Stimulated activated CD8-positive, alpha-beta memory T cell treated with anti-CD3 and anti-CD28 coated beads, Interleukin-7, amount 100 ng/mL, for 48 hours (primary cell): ENCODE measurements around the gene UNC93B1.

Experiments
- DNase-seq, 2 donors: peaks; one replicate each; pipeline ENCODE4 v3.0.0-alpha.2; 2020; ENCODE audit warnings: low read depth in 1 of 2; ENCODE audit errors: extremely low read depth in 1 of 2

The UNC93B1 gene

DNA sequence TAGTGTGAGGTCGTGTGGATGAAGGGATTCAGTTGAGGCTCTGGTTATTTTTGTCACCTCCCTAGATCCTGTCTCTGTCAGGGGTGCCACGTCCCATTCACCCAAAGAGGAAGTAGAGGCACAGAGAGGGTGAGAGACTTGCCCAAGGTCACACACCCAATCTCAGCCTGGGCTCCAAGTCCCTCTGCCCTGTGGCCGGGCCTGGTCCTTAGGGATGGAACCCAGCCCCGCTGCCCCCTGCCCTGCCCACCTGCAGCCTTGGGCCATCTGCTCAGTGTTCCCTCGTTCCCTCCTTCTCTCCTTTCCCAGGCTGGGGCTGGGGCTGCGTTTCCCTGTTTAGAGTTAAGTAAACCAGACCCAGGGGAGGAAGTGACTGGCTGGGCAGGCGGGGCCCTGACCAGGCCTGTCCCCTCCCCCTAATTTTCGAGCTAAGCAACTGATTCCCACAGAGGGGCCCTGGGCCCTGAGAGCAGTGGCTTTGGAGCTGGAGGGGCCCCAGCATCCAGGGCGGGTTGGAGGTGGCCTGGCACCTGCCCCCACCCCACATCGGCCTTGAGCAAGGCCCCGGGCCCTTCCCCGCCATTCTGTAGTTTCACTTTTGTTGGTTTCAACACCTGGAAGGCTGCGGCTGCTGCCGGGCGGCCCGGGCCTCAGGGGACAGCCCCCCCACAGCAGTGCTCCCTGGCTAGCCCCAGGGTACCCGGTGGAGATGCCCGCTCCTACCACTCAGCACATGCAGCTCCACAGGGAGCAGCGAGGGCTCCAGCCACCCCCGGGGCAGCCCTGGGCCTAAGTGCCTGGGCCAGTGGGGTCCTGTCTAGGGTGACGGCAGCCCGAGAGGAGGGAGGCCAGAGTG lies 36.4 kb upstream of the UNC93B1 start:
- DNase-seq = peak in 1 of 2 donors; percentile 29

DNA sequence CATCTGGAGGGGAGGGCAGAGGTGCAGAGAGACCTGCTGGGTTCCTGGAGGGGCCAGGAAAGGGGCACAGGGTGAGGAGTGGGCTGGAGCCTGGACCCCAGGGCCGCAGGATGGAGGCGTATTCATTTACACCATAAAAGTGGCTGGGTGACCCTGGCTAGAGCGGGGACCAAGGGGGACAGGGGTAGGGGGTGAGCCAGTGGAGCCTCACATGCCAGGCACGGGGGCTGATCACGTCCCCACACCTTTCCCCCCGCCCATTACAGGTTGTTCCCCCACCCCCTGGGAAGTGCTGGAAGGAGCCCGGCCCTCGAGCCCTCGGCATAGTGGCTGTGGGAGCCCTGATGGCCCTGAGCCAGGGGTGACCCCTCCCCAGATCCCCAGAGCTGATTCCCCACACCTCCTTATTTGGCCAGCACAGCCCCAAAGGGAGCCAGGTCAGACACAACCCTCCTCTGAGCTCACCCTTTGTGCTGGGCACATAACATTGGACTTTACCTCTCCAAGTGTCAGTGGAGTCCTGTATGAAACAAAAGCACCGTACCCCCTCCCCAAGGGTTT lies 35.7 kb upstream of the UNC93B1 start:
- DNase-seq = no peak

DNA sequence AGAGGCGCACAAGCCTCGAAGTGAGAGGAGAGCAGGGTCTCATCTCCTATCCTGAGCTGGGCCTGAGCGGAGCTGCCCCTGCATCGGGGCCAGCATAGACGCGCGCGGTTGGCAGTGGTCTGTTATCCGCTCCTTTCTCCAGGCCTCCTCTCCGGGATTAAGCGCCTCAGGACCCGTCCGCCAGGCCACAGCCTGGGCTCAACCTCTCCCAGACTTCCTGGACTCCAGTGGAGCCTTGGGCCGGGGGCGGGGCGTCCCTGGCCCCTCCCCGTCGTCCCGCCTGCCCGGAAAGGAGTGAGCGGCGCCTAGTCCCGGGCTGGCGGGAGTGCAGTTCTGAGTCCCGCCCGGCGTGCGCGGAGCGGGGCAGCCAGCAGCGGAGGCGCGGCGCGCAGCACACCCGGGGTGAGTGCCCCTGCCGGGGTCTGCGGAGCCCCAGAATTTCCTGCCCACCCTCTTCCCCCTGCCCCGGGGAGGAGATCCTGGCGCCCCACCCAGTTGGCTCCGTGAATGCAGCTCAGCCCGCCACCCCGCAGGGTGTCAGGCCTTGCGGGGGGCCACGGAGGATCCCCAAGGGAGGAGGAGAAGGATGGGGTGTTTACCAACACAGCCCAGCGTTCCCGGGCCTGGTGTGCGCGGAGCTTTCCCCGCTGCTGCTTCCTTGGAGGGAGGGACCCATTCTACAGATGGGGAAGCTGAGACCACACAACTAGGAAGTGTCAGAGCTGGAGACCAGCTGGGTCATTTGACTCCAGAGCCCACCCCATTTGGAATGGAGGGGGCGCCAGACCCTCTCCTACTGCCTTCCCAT lies 35.0 kb upstream of the UNC93B1 start, which contains the start of gene TCIRG1:
Gene TCIRG1, plus strand, starts transcription at position 308 of the 808 bp plus-strand sequence. CDS start 2,247 bp downstream, outside the sequence.
- DNase-seq = peak; percentile 42 to 55

DNA sequence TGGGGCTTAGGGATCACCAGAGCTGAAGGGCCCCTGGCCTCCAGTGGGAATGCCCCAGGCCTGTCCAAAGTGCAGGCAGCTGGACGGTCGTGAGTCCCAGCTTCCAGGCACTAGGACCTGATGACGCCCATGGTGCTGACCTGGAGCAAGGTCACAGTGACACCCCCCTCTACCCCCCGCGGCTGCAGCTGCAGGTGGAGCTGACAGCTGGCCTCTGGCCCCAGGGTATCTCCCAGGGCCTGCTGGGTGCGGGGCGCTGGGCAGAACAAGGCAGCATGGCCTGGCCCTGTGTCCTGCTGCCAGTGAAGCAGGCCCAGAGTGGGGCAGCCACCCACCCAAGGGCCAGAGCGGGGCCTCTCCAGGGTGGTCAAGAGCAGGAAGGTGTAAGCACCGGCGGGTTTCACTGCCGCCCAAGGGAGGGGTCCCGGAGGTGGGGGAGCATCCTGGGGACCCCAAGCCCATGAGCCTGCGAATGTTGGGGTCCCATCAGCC lies 34.4 kb upstream of the UNC93B1 start:
- no peak for DNase-seq

DNA sequence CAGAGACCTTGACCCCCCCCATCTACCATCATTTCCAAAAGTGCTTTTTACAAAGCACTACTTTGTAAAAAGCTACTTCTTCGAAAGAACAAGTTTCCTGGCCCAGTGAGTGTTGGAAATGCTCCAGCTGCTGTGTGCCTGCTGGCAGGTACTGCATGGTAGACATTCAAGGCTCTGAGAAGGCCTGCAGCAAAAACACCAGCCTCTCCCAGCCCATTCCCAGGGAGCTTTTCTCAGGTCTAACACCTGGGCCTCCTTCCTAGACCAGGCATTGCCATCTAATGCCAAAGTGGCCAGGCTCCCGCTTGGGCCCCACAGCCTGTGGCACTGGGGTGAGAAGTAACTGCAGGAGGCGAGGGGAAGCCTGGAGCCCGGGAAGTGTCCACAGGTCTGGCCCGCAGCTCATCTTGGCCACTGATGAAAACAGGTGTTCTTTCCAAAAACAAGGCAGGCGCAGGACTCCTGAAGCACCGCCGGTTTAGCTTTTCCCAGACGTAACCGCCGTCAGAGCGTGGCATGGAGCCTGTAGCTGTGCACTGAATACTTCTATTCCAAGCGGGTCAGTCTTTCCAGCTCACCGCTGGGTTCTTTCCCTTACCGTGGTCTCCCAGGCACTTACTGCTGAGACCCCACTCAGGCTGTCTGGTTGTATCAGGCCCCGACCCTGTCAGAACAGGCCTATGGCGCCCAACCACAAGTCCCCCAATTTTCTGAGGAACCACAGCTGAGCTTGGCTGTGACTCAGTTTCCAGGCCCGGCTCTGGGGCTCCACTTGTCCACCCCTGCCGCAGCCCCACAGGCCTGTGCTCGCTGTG lies 33.7 kb upstream of the UNC93B1 start:
- DNase-seq = no peak

DNA sequence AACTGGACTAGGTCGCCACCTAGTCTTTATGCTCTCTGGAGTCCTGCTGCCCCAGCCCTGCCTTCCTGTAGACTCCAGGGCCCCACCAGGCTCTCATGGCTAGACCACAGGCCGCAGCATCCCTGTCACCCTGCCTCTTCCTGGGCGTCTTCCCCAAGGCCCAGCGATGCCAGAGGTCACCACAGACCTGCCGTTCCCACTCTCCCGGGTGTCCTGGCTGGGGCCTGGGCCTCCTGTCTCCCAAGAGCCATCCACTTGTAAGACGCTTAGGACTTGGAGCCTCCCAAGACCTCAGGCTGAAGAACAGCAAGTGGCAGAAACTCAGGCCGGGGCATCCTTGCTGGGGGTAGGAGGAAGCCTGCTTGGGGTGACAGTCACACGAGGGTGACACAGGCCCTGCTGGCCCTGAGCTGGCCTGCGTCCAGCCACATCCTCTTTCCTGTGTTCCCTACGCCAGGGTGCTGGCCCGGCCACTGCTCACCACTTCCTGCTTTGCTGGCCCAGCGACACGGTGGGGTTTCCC lies 32.9 kb upstream of the UNC93B1 start:
- DNase-seq = peak in 1 of 2 donors; percentile 26

DNA sequence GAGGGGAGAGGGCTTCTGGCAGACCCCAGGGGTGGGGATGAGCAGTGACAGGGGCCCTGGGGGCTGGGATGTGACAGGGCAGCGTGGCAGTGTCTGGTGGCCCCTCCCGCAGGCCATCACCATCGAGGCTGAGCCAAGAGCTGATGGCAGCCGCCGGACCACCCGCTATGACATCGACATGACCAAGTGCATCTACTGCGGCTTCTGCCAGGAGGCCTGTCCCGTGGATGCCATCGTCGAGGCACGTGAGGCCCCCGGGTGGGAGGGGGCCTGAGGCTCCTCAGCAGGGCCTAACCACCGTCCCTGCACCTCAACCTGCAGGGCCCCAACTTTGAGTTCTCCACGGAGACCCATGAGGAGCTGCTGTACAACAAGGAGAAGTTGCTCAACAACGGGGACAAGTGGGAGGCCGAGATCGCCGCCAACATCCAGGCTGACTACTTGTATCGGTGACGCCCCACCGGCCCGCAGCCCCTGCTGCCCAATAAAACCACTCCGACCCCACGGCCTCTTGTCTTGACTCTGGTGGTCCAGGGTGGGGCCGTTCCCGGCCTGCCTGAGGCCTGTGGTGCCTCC lies 32.3 kb upstream of the UNC93B1 start:
- no peak for DNase-seq

DNA sequence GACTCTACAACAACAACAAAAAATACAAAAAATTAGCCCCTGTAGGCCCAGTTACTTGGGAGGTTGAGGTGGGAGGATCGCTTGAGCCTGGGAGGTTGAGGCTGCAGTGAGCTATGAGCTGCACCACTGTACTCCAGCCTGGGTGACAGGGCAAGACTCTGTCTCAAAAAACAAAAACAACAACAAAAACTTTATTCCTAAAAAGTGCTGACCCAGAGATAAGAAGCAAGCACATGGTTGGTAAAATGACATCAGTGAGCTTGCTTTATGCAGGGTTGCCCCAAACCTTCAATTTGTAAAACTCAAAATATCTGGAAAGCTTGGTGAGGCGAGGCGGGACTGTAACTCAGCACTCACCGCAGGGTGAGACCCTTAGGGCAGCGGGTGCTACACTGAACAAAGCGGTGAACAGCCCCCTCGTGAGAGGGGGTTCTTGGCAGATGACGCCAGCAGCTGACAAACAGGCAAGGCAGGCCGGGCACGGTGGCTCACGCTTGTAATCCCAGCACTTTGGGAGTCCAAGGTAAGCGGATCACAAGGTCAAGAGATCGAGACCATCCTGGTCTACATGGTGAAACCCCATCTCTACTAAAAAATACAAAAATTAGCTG lies 31.5 kb upstream of the UNC93B1 start:
- no peak for DNase-seq

DNA sequence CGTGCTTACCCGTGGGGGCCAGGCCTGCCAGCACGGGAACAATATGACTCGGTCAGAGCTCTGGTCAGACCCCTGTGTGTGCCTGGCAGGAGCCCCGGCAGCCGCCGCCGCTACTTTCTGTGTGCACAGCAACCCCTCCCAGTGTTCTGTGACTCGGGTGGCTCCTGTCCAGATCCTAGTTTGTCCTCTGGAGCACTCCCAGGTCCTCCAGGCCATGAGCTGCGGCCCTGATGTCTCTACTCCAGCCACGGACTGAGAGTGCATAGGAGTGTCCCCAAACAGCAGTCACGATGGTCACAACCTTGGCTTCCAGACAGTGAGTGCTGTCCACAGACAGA lies 29.8 kb upstream of the UNC93B1 start:
- DNase-seq = no peak

DNA sequence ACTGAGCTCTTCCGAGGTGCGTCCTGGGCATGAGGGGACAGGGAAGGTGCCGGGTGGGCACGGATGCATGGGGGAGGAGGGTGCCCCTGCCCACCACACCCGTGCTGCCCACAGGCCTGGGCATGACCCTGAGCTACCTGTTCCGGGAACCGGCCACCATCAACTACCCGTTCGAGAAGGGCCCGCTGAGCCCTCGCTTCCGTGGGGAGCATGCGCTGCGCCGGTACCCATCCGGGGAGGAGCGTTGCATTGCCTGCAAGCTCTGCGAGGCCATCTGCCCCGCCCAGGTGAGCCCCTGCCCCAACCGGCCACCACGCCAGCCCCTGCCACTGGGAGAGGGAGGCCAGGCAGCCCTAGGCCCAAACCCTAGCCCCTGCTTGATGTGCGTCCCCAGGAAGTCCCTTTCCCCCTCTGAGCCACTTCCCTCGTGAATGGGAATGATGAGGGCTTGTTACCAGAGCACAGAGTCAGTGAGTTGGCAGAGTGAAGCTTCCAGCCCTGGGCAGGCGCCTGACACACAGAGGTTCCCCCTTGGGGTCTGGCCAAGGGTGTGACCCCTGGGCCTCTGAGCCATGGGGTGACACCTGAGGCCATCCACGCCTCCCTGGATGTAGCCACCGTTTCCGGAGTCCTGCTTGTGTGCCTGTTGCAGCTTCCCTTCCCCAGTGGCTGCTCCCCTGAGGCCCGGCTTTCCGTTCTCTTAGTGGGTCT lies 29.3 kb upstream of the UNC93B1 start:
- DNase-seq = no peak

DNA sequence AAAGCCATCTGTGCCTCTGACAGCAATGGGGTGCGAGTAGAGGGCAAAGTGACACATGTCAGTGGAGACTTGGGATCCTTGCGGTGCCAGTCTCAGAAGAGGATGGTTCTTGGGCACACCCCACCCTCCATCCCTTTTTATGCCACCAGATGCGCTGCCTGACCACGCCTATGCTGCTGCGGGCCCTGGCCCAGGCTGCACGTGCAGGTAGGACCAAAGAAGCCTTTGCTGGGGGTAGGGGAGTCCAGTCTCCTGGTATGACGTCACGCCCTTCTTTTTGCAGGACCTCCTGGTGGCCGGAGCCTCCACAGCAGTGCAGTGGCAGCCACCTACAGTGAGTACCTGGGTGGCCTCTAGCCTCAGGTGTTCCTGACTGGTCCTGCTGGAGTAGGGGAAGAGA lies 28.1 kb upstream of the UNC93B1 start:
- no peak for DNase-seq

DNA sequence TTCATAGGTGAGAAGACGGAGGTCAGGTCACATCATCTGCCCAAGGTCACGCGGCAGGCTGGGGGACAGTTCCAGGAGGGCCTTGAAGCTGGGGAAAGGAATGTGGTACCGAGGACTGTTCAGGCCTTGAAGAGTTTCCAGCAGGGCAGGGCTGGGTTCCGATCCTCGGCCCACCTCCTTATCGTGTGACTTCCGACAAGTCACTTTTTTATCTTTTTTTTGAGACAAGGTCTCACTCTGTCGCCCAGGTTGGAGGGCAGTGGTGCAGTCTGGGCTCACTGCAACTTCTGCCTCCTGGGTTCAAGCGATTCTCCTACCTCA lies 27.2 kb upstream of the UNC93B1 start:
- DNase-seq = no peak

DNA sequence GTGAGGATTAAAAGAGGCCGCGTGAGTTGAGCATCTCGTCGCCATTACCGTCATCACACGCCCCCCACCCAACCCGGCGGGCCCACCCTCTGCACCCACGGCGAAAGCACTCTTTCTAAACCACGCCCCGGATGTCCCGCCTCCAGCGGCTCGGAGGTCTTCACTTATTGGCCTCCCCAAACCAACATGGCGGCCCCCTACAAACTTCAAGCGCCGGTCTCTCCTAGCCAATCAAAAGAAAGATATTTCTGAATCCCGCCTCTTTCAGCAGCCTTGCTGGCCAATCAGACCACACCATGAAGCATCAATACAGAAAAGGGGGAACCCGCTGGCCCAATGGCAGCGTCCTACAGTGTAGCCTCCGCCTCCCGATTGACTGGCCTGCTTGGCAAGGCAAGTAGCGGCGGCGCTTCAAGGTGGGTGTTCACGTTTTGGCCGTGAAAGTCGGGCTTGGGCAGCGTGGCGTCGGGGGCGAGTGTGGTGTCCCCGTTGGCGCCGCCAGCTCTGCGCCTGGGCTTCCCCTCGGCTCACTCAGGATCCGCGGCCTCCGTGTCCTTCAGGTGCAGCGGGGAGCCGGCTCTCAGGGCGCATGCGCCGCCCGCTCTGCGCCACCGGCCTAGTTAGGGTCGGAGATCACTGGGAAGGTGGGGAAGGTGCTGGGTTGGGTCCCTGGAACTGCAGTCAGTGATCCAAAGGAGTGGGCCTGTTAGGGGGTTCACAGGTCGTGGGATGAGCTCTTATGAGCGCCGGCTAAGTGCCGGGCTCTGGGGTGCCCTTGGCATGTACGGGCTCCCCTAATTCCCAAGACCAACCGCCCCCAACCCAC lies 26.6 kb upstream of the UNC93B1 start, which contains the start of gene NDUFS8:
Gene NDUFS8, plus strand, starts transcription at position 364 of the 826 bp plus-strand sequence. CDS start 1,471 bp downstream, outside the sequence.
- peak; percentile 91 to 96 for DNase-seq

DNA sequence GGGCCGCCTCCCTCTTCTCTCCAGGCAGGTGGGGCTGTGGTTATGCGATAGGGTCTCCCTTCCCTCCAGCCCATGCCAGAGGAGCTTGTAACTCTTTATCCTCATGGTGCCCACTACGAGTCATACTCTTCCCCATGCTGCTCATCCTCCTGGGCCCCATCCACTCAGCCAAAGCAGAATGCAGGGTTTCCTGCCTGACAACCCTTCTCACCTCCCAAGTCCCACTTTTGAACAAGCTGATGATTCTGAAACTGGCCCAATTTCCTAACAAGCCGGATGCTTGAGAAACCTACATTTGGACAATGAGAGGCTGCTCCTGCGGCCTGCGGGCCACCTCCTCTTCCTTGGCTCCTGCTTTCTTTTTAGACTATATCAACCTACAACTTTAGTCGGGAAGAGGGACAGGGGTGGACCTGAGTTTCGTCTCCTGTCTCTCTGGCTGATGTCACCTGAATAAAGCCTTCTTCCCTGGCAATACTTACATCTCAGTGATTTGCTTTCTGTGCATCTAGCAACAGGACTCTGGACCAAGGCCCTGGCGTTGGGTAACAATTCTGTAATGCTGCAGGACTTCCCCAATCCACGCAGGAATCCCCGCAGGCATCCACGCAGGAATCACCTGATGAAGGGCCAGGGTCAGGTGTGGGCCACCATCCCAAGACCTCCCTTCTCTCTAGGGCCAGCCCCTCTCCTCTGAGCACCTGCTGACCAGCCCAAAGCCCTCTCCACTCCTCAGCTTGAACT lies 25.1 kb upstream of the UNC93B1 start:
- DNase-seq = no peak

DNA sequence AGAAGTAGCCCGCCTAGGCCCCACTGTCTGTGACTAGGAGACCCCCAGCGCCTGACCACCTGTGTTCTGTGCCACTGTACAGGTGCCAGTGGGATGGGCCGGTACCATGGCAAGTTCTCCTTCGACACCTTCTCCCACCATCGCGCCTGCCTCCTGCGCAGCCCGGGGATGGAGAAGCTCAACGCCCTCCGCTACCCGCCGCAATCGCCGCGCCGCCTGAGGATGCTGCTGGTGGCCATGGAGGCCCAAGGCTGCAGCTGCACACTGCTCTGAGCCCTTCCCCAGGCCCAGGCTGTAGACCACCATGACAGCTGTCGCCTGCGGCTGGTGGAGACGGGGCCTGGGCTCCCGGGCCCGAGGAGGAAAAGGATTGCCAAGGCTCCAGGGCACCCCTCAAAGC lies 23.8 kb upstream of the UNC93B1 start:
- DNase-seq = no peak

DNA sequence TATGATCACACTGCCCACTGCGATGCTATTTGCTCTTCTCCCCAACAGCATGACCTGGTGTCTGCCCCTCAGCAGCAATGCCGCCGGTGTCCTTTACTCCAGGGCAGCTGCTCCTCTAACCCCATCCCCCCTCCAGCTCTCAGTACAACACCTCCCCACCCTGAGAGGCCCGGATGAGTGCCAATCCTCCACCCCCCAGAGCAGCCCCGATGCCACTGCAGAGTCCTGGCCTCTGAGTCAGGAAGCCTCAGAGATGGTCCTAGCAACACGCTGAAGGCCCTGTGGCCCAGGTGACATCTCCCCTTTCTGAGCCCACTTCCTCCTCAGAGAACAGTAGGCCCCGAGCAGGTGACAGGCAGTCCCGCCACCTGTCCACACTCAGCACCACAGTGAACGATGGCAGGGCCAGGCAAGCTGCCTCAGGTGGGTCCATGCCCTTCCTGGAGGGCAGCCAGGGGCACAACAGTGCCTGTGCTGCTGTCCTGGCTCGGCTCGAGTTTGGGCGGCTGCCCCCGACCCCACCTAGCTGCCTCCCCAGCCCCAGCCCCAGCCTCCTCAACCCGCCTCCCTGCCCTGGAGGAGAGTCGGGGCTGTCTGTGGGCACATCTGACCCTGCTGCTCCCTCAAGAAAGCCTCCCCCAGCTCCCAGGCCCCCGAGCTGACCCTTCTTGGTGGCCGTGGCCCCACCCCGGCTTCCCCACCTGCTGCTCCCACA lies 22.7 kb upstream of the UNC93B1 start:
- DNase-seq = no peak

DNA sequence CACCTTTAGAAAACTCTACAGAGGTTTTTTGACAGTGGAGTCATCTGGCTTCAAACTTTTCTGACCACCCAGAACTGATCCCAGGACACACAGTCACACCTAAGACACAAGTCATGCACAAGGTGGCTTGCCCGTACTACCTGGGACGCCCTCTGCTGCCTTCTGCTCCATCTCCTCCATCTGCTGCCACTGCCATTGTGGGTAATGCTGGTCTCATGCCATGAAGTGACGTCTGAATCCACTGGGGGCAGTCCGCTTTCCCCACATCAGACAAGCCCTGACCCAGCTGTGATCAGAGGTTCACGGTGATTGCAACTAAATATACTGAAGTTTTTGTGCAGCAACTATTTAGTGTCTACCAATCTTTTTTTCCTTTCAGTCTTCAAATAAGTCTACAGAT lies 21.1 kb upstream of the UNC93B1 start:
- no peak for DNase-seq
